ENCODE measurements around the gene MEIS2. TPM values are rescaled to one million over a fixed set of nuclear protein-coding genes. Genes with fewer than 3 reads are reported as not detected.
A peak's percentile ranks its signal among the peaks of the same experiment; 100 is the strongest.

MEIS2 gene
- total RNA-seq, 1 donor from 2014 or later = 53.1 TPM

- DNase-seq (ENCODE audit: low read depth, low spot score) = no peak
Observed at GRCh38 chr15:37098468-37099318, 1.7 kb downstream of the MEIS2 start.

- no peak for DNase-seq (ENCODE audit: low read depth, low spot score)
Observed at GRCh38 chr15:37097144-37097919, 3.0 kb downstream of the MEIS2 start.

- no peak for DNase-seq (ENCODE audit: low read depth, low spot score)
Observed at GRCh38 chr15:37096558-37097143, 3.7 kb downstream of the MEIS2 start.

- DNase-seq (ENCODE audit: low read depth, low spot score) = no peak
Observed at GRCh38 chr15:37095770-37096557, 4.4 kb downstream of the MEIS2 start.

- DNase-seq (ENCODE audit: low read depth, low spot score) = no peak
Observed at GRCh38 chr15:37094915-37095711, 5.2 kb downstream of the MEIS2 start.

- no peak for DNase-seq (ENCODE audit: low read depth, low spot score)
Observed at GRCh38 chr15:37094333-37094914, 5.9 kb downstream of the MEIS2 start.

- no peak for DNase-seq (ENCODE audit: low read depth, low spot score)
Observed at GRCh38 chr15:37093480-37094332, 6.6 kb downstream of the MEIS2 start.

- no peak for DNase-seq (ENCODE audit: low read depth, low spot score)
Observed at GRCh38 chr15:37090543-37091175, 9.7 kb downstream of the MEIS2 start.

GRCh38 chr15:37088436-37088835 is 11.9 kb downstream of the MEIS2 start:
- no peak for DNase-seq (ENCODE audit: low read depth, low spot score)

- no peak for DNase-seq (ENCODE audit: low read depth, low spot score)
Observed at GRCh38 chr15:37087131-37087588, 13.2 kb downstream of the MEIS2 start.

GRCh38 chr15:37086521-37086920 is 13.8 kb downstream of the MEIS2 start:
- no peak for DNase-seq (ENCODE audit: low read depth, low spot score)

- DNase-seq (ENCODE audit: low read depth, low spot score) = no peak
Observed at GRCh38 chr15:37086120-37086519, 14.2 kb downstream of the MEIS2 start.

GRCh38 chr15:37084602-37085001 is 15.7 kb downstream of the MEIS2 start:
- DNase-seq (ENCODE audit: low read depth, low spot score) = peak; percentile 85

GRCh38 chr15:37083610-37084009 is 16.7 kb downstream of the MEIS2 start:
- DNase-seq (ENCODE audit: low read depth, low spot score) = no peak

GRCh38 chr15:37081983-37082382 is 18.4 kb downstream of the MEIS2 start:
- no peak for DNase-seq (ENCODE audit: low read depth, low spot score)

GRCh38 chr15:37080261-37080921 is 20.0 kb downstream of the MEIS2 start:
- DNase-seq (ENCODE audit: low read depth, low spot score) = no peak

GRCh38 chr15:37079726-37080125 is 20.6 kb downstream of the MEIS2 start:
- no peak for DNase-seq (ENCODE audit: low read depth, low spot score)

- no peak for DNase-seq (ENCODE audit: low read depth, low spot score)
Observed at GRCh38 chr15:37078566-37078965, 21.8 kb downstream of the MEIS2 start.

All from pulmonary artery endothelial cell (primary cell).